Prostate gland (tissue), 2 donors: Measurements from ENCODE around the gene KIAA0232.
"Not testable (repeated sequence)": the region's sequence is repeated elsewhere in the genome, so short reads cannot be mapped to it uniquely, and the experiment has no call there.

ENCODE experiments used
- POLR2AphosphoS5 ChIP-seq: sonication (generic); formaldehyde crosslinking; IDR thresholded peaks from one replicate; pipeline ENCODE4 v1.6.1; 2017; ENCODE audit warnings: antibody characterized with exemption
- TF ChIP-seq, protein P1 (sequence below), 4 experiments: fragments of 200-600 bp in 2 of 4; fragments of 450-650 bp in 2 of 4; sonication (generic) in 2 of 4; IDR thresholded peaks; 1 replicate in 3 of 4; 2 replicates in 1 of 4; pipeline ENCODE4 v1.5.1; 2016 to 2019; ENCODE audit warnings: antibody characterized with exemption in 4 of 4, mild to moderate bottlenecking in 2 of 4, moderate library complexity in 2 of 4

DNA sequence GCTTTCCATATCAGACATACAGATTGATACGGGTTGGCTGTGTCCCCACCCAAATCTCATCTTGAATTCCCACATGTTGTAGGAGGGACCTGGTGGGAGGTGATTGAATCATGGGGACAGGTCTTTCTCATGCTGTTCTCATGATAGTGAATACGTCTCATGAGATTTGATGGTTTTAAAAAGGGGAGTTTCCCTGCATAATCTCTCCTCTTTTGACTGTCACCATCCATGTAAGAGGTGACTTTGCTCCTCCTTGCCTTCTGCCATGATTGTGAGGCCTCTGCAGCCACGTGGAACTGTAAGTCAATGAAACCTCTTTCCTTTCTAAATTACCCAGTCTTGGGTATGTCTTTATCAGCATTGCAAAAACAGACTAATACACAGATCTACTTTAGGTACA, 9.3 kb downstream of the KIAA0232 start:
- TF ChIP-seq, protein P1, sequence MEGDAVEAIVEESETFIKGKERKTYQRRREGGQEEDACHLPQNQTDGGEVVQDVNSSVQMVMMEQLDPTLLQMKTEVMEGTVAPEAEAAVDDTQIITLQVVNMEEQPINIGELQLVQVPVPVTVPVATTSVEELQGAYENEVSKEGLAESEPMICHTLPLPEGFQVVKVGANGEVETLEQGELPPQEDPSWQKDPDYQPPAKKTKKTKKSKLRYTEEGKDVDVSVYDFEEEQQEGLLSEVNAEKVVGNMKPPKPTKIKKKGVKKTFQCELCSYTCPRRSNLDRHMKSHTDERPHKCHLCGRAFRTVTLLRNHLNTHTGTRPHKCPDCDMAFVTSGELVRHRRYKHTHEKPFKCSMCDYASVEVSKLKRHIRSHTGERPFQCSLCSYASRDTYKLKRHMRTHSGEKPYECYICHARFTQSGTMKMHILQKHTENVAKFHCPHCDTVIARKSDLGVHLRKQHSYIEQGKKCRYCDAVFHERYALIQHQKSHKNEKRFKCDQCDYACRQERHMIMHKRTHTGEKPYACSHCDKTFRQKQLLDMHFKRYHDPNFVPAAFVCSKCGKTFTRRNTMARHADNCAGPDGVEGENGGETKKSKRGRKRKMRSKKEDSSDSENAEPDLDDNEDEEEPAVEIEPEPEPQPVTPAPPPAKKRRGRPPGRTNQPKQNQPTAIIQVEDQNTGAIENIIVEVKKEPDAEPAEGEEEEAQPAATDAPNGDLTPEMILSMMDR (IDR thresholded peaks at IDR 0.05): not testable (repeated sequence)
- TF ChIP-seq POLR2AphosphoS5: not testable (repeated sequence)
